B cell (primary cell): Measurements from ENCODE around the gene GSTA5.
"Not testable (repeated sequence)": the region's sequence is repeated elsewhere in the genome, so short reads cannot be mapped to it uniquely, and the experiment has no call there.

Source experiments
- CTCF ChIP-seq: fragments of 200-600 bp; IDR thresholded peaks from one replicate; pipeline ENCODE4 v1.8.0; 2022; ENCODE audit warnings: antibody characterized with exemption, mild to moderate bottlenecking
- EZH2 ChIP-seq: IDR thresholded peaks from 2 replicates; pipeline ENCODE4 v1.6.1; 2012; ENCODE audit warnings: borderline replicate concordance, low read depth, mild to moderate bottlenecking, moderate library complexity, low read length; ENCODE audit not compliant: insufficient read depth, poor library complexity, severe bottlenecking

GRCh38 chr6:52782209-52782608 is 58.4 kb downstream of the GSTA5 start:
- TF ChIP-seq CTCF, EZH2: not testable (repeated sequence)
